Adrenal gland (tissue), 12 donors: Measurements from ENCODE around the gene ADORA2A. TPM values are rescaled to one million over a fixed set of nuclear protein-coding genes. Genes with fewer than 3 reads are reported as not detected.

Source experiments
- DNase-seq, 7 donors: peaks; one replicate each; pipeline ENCODE4 v3.0.0-alpha.2; 2019 to 2020
- H3K27ac ChIP-seq, 5 donors: fragments of 200-600 bp; sonication (generic) in 4 of 5; 1 replicate in 3 of 5; 2 replicates in 2 of 5; pipeline versions ENCODE4 v1.5.1 to v1.8.0; 2016 to 2020; ENCODE audit warnings: mild to moderate bottlenecking in 1 of 5
- H3K27me3 ChIP-seq: fragments of 200-600 bp; 2 replicates; pipeline ENCODE4 v1.8.0; 2021
- H3K36me3 ChIP-seq, 2 donors: fragments of 200-600 bp; replicated peaks in 1 of 2; 1 replicate in 1 of 2; 2 replicates in 1 of 2; pipeline versions ENCODE4 v1.5.1 to v1.8.0; 2018 to 2022
- H3K4me1 ChIP-seq, 2 donors: fragments of 200-600 bp; replicated peaks in 1 of 2; 1 replicate in 1 of 2; 2 replicates in 1 of 2; pipeline versions ENCODE4 v1.5.1 to v1.8.0; 2018 to 2021
- H3K4me3 ChIP-seq, 4 donors: fragments of 200-600 bp; sonication (generic) in 3 of 4; one replicate each; pipeline ENCODE4 v1.5.1; 2016 to 2018
- H3K9me3 ChIP-seq, 3 donors: fragments of 200-600 bp; sonication (generic) in 1 of 3; replicated peaks in 1 of 3; 1 replicate in 2 of 3; 2 replicates in 1 of 3; pipeline versions ENCODE4 v1.5.1 to v1.8.0; 2016 to 2021
- CTCF ChIP-seq, 6 experiments: fragments of 450-650 bp in 4 of 6; fragments of 200-600 bp in 2 of 6; sonication (generic) in 1 of 6; IDR thresholded peaks; 1 replicate in 5 of 6; 2 replicates in 1 of 6; pipeline versions ENCODE4 v1.5.1 to v1.8.0; 2016 to 2021; ENCODE audit warnings: antibody characterized with exemption in 6 of 6, mild to moderate bottlenecking in 2 of 6, moderate library complexity in 1 of 6
- POLR2A ChIP-seq, 2 donors: fragments of 450-650 bp; IDR thresholded peaks; one replicate each; pipeline ENCODE4 v1.6.1; 2017; ENCODE audit warnings: antibody characterized with exemption in 2 of 2, mild to moderate bottlenecking in 2 of 2, moderate library complexity in 1 of 2
- WGBS, 4 donors: extraction: QIAGEN DNeasy Blood & Tissue Kit in 2 of 4; methylation state at CpG; one replicate each; pipeline versions ENCODE4 v1.1.5 to v1.1.7; 2013 to 2017; 5-methylcytosine and 5-hydroxymethylcytosine counted together
- intact Hi-C, 2 donors: fragments of 100-400 bp; cut with DNase I; formaldehyde crosslinking; loops; one replicate each; pipeline versions ENCODE4 v1.14.1 to v1.15.0; 2022 to 2023
- polyA plus RNA-seq, 3 donors: library from polyadenylated mRNA; stranded (reverse); fragments of 200-250 nt in 2 of 3; fragments of 350-450 nt in 1 of 3; fragmentation: Illumina TruSeq in 1 of 3; extraction: RNeasy Lipid Tissue Mini Kit (QIAGEN cat#74804) in 1 of 3; gene quantifications; one replicate each; pipeline ENCODE4 v1.2.3, GENCODE V29; 2013 to 2014
- total RNA-seq, 9 donors: library from RNA; depleted of rRNA in 4 of 9; stranded (reverse); fragments of >200 nt in 4 of 9; fragments of 120-200 nt in 1 of 9; fragmentation: NEBNext Ultra II Directional in 1 of 9; extraction: Animal tissue kit (Norgen Biotek cat#: 25700) in 1 of 9; gene quantifications; one replicate each; pipeline versions ENCODE4 v1.1.0 to v1.2.4, GENCODE V29; 2013 to 2023
- donor health status: healthy with polysubstance abuse.
- donor health status: Bipolar disorder and iron deficiency.
- donor health status: DM: yes; HTN: yes; CAD: no.
- donor health status: DM: no; HTN: no; CAD: no.
- donor health status: DM: no; HTN: no; CAD: no.
- donor health status: DM: yes; HTN: yes; CAD: no.

Gene ADORA2A
- total and polyA plus RNA-seq, 12 donors = 2.9 to 16.4 (median 6.5) TPM

GRCh38 chr22:24402460-24403192 is 24.8 kb upstream of the ADORA2A start:
- intact Hi-C loops = no loop called here
- H3K36me3 ChIP-seq = no peaks in the 10 kb centered on the region
- no peaks in the 10 kb centered on the region for H3K27me3 ChIP-seq
- DNase-seq = peak; percentile 85 to 95 (median 90)
- no peak for TF ChIP-seq POLR2A (IDR thresholded peaks at IDR 0.05)
- no peak for TF ChIP-seq CTCF (IDR thresholded peaks at IDR 0.05)
- H3K9me3 ChIP-seq = no peaks in the 10 kb centered on the region
- peaks cover 23 to 66% of the 10 kb centered on the region in 2 donors for H3K4me1 ChIP-seq
- H3K27ac ChIP-seq = peak overlapping the region in 3 of 5 donors; percentile 51 to 82 (median 74)
- no peak overlapping the region for H3K4me3 ChIP-seq
- WGBS, 4 donors = 14 to 32% (median 26%) methylated on average over 1 to 3 of the region's 3 CpGs

DNA sequence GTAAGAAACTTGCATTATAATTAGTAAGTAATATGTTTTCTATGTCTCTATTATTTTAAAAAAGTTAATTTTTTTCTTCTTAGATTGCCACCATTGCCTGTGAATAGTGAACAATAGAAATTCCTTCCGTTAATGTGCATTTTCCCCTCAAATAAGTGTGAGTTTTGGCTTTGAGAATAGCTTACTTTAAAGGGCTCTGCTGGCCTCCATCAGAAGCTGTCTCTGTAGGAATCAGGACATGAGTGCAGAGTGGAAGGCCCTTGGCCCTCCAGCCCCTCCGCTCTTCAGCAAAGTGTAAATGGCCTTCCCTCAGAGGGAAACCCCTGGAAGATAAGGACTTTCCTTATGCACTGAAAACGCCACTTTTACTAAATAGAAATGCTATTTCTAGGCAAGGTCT is 24.1 kb upstream of the ADORA2A start:
- peaks cover 18 to 68% of the 10 kb centered on the region in 2 donors for H3K4me1 ChIP-seq
- WGBS, 4 donors = 83 to 93% (median 89%) methylated on average over 3 of the region's 3 CpGs
- H3K27ac ChIP-seq = peak overlapping the region in 1 of 5 donors; percentile 74
- DNase-seq = no peak
- no peaks in the 10 kb centered on the region for H3K9me3 ChIP-seq
- intact Hi-C loops = no loop called here
- no peaks in the 10 kb centered on the region for H3K36me3 ChIP-seq
- no peak for TF ChIP-seq POLR2A (IDR thresholded peaks at IDR 0.05)
- no peak for TF ChIP-seq CTCF (IDR thresholded peaks at IDR 0.05)
- H3K27me3 ChIP-seq = no peaks in the 10 kb centered on the region
- no peak overlapping the region for H3K4me3 ChIP-seq

DNA sequence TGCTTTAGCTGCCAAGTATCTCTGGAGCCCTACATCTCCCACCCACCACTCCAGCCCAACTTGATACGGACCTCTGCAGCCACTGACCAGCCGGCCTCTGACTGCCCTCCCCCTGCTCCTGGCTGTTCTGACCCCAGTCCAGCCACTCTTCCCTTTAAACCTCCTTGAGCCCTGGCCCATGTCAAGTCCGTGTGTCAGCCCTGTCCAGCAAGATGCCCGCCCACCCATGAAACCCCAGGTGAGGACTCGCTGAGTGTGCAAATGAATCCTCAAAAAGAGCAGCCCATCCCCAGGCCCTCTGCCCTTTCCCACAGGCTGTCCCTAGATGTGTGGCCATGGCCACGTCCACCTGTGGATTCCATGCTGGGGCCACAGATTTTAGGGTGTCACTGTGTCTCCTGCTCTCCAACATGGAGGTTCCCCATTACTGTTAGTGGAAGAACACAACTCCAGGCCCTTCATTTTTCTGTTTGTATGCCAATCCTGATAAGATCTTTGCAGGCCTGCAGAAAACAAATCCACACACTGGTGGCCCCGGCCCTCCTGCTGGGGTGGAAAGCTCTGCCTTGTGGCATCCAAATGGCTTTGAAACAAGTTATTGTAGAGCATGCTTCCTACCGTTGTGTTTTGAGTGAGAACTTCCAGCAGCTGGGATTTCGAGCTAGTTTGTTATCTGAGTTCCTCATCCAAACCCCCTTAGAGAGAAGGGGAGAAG is 22.7 kb upstream of the ADORA2A start:
- Histone ChIP-seq H3K4me1 (peaks cover 19 to 75% of the 10 kb centered on the region in 2 donors), H3K27ac (peak overlapping the region in 1 of 5 donors; percentile 29), H3K36me3 (no peaks in the 10 kb centered on the region), H3K4me3 (no peak overlapping the region), H3K9me3 (no peaks in the 10 kb centered on the region), H3K27me3 (no peaks in the 10 kb centered on the region)
- intact Hi-C loops = no loop called here
- DNase-seq = peak in 2 of 7 donors; percentile 6 to 21
- TF ChIP-seq CTCF (IDR thresholded peaks at IDR 0.05) (no peak), POLR2A (IDR thresholded peaks at IDR 0.05) (no peak)
- WGBS, 4 donors = 86 to 90% (median 89%) methylated on average over 8 to 9 of the region's 9 CpGs

GRCh38 chr22:24405631-24406321 is 21.6 kb upstream of the ADORA2A start:
- Histone ChIP-seq H3K9me3 (no peaks in the 10 kb centered on the region), H3K27ac (peak overlapping the region in 2 of 5 donors; percentile 60 to 66), H3K27me3 (no peaks in the 10 kb centered on the region), H3K4me3 (no peak overlapping the region), H3K4me1 (peaks cover 27 to 74% of the 10 kb centered on the region in 2 donors), H3K36me3 (no peaks in the 10 kb centered on the region)
- DNase-seq = peak in 2 of 7 donors; percentile 4 to 17
- WGBS, 4 donors = 93 to 95% (median 95%) methylated on average over 11 to 12 of the region's 12 CpGs
- no peak for TF ChIP-seq CTCF (IDR thresholded peaks at IDR 0.05)
- TF ChIP-seq POLR2A (IDR thresholded peaks at IDR 0.05) = no peak
- intact Hi-C loops = no loop called here
